Measurements from ENCODE around the gene TMEM44.

DNA sequence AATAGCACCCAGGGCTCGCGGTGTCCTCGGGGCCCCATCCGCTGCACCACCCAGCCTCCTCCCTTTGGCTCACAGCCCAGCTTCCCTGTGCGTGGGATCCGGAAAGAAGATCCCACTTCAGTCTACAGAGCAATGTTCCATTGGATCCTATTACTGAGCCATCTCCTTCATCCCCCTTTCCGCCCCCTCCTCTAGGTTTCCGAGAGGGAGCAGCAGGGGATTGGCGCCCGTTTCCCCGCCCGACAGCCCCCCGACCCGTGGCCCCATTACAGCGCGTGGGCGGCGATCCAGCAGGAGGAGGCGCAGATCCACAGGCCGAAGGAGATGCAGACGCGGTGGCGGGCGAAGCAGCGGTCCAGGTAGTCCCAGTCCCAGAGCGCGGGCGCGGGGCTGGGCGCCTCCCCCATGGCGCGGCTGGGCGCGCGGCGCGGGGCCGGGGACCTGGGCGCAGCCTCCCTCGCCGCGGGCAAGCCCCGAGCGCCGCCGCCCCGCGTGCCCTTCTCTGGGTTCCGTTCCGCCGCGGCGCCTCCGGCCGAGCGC, 340 bp downstream of the TMEM44 start:
- TF ChIP-seq, protein P1, sequence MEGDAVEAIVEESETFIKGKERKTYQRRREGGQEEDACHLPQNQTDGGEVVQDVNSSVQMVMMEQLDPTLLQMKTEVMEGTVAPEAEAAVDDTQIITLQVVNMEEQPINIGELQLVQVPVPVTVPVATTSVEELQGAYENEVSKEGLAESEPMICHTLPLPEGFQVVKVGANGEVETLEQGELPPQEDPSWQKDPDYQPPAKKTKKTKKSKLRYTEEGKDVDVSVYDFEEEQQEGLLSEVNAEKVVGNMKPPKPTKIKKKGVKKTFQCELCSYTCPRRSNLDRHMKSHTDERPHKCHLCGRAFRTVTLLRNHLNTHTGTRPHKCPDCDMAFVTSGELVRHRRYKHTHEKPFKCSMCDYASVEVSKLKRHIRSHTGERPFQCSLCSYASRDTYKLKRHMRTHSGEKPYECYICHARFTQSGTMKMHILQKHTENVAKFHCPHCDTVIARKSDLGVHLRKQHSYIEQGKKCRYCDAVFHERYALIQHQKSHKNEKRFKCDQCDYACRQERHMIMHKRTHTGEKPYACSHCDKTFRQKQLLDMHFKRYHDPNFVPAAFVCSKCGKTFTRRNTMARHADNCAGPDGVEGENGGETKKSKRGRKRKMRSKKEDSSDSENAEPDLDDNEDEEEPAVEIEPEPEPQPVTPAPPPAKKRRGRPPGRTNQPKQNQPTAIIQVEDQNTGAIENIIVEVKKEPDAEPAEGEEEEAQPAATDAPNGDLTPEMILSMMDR (conservative IDR thresholded peaks at IDR 0.05 in 1 of 2, IDR thresholded peaks at IDR 0.05 in 1 of 2; ENCODE audit: low read depth in 1 of 2, low read length in 2 of 2): no peak
- no peak for TF ChIP-seq EZH2 (IDR thresholded peaks at IDR 0.05; ENCODE audit: low read length, missing control alignments)

All from fibroblast of lung (primary cell).